SK-N-SH (cell line): ENCODE results near the gene CARMIL3. TPM values are rescaled to one million over a fixed set of nuclear protein-coding genes. Genes with fewer than 3 reads are reported as not detected.
A peak's percentile ranks its signal among the peaks of the same experiment; 100 is the strongest.

Source experiments
- CTCF ChIA-PET: fragments of 300-600, 350-600 bp; formaldehyde crosslinking; extraction: SDS; loops from one replicate; lab custom pipeline; 2021; lab: Yijun Ruan, JAX
- POLR2A ChIA-PET: fragments of 350-600 bp; sonication (Branson Sonifier 250); formaldehyde crosslinking; extraction: SDS; loops from one replicate; lab custom pipeline; 2020; ENCODE audit warnings: antibody characterized with exemption, inconsistent platforms; lab: Yijun Ruan, JAX
- DNase-seq: peaks from one replicate; pipeline ENCODE4 v3.0.0; 2012
- H2AFZ ChIP-seq: fragments of 200-600 bp; sonication (generic); 2 replicates; pipeline ENCODE4 v1.8.1; 2016; ENCODE audit warnings: antibody characterized with exemption, mild to moderate bottlenecking, low read depth
- H3F3A ChIP-seq: fragments of 200-600 bp; sonication (generic); replicated peaks from 2 replicates; pipeline ENCODE3; 2016; ENCODE audit warnings: antibody characterized with exemption, mild to moderate bottlenecking; ENCODE audit not compliant: insufficient read depth
- H3K27ac ChIP-seq, 2 experiments: fragments of 200-500 bp in 1 of 2; fragments of 200-600 bp in 1 of 2; sonication (Bioruptor generic) in 1 of 2; sonication (generic), shearing (Covaris generic) in 1 of 2; 2 replicates each; pipeline versions ENCODE4 v1.5.1 to v1.6.1; 2014 to 2016; ENCODE audit warnings: low read depth in 2 of 2, inconsistent platforms in 1 of 2, low read length in 1 of 2, mild to moderate bottlenecking in 1 of 2, mixed read lengths in 1 of 2
- H3K27me3 ChIP-seq: fragments of 200-600 bp; sonication (generic), shearing (Covaris generic); 2 replicates; pipeline ENCODE4 v1.6.1; 2016; ENCODE audit warnings: mixed run types; ENCODE audit not compliant: insufficient read depth
- H3K36me3 ChIP-seq, 2 experiments: fragments of 200-500 bp in 1 of 2; fragments of 200-600 bp in 1 of 2; sonication (Bioruptor generic) in 1 of 2; sonication (generic) in 1 of 2; replicated peaks in 1 of 2; 2 replicates each; pipeline versions ENCODE3 to v1.5.1; 2014 to 2016; ENCODE audit warnings: low read length in 1 of 2, mild to moderate bottlenecking in 1 of 2; ENCODE audit not compliant: insufficient read depth in 2 of 2, control insufficient read depth in 1 of 2
- H3K4me1 ChIP-seq, 2 experiments: fragments of 200-500 bp in 1 of 2; fragments of 200-600 bp in 1 of 2; sonication (Bioruptor generic) in 1 of 2; sonication (generic), shearing (Covaris generic) in 1 of 2; 2 replicates each; pipeline versions ENCODE4 v1.5.1 to v1.6.1; 2014 to 2016; ENCODE audit warnings: low read depth in 1 of 2, low read length in 1 of 2, mixed run types in 1 of 2; ENCODE audit not compliant: insufficient read depth in 2 of 2, control insufficient read depth in 1 of 2
- H3K4me2 ChIP-seq: fragments of 200-600 bp; sonication (generic), shearing (Covaris generic); 2 replicates; pipeline ENCODE4 v1.6.1; 2017; ENCODE audit warnings: mixed run types
- H3K4me3 ChIP-seq, 2 experiments: fragments of 200-500 bp in 1 of 2; fragments of 200-600 bp in 1 of 2; sonication (Bioruptor generic) in 1 of 2; sonication (generic), shearing (Covaris generic) in 1 of 2; 2 replicates each; pipeline versions ENCODE4 v1.5.1 to v1.8.1; 2014 to 2016; ENCODE audit warnings: low read depth in 2 of 2, inconsistent platforms in 1 of 2, low read length in 1 of 2, mild to moderate bottlenecking in 1 of 2, mixed read lengths in 1 of 2, moderate library complexity in 1 of 2
- H3K79me2 ChIP-seq: fragments of 200-600 bp; sonication (generic); 2 replicates; pipeline ENCODE4 v1.8.1; 2017; ENCODE audit warnings: mild to moderate bottlenecking; ENCODE audit not compliant: insufficient read depth
- H3K9ac ChIP-seq: fragments of 200-600 bp; sonication (generic); 2 replicates; pipeline ENCODE4 v1.6.1; 2017; ENCODE audit warnings: mixed run types
- H3K9me2 ChIP-seq: fragments of 200-600 bp; sonication (generic); 2 replicates; pipeline ENCODE4 v1.6.1; 2017; ENCODE audit warnings: mixed run types
- H3K9me3 ChIP-seq: fragments of 200-600 bp; sonication (generic); 2 replicates; pipeline ENCODE4 v1.6.1; 2017; ENCODE audit warnings: mixed run types, mild to moderate bottlenecking, moderate library complexity
- H4K20me1 ChIP-seq: fragments of 200-600 bp; sonication (generic); 2 replicates; pipeline ENCODE4 v1.6.1; 2017; ENCODE audit warnings: mild to moderate bottlenecking, mixed run types; ENCODE audit not compliant: insufficient read depth
- CHD2 ChIP-seq: fragments of 150-350 bp; IDR thresholded peaks from 2 replicates; pipeline ENCODE4 v1.6.1; 2018; ENCODE audit warnings: low read length; ENCODE audit not compliant: partially characterized antibody
- EP300 ChIP-seq, 2 experiments: IDR thresholded peaks; 2 replicates each; pipeline versions ENCODE4 v1.4.0 to v1.6.1; 2012; ENCODE audit warnings: borderline replicate concordance in 1 of 2, low read depth in 1 of 2, low read length in 1 of 2
- FOXJ3 ChIP-seq: sonication (generic); formaldehyde crosslinking; IDR thresholded peaks from 2 replicates; pipeline ENCODE4 v1.5.1; 2020; ENCODE audit warnings: mild to moderate bottlenecking, missing genetic modification reagents
- FOXM1 ChIP-seq: IDR thresholded peaks from 2 replicates; pipeline ENCODE4 v1.4.0; 2012; ENCODE audit warnings: low read depth, mild to moderate bottlenecking
- GABPA ChIP-seq: IDR thresholded peaks from 2 replicates; pipeline ENCODE4 v1.4.0; 2012; ENCODE audit warnings: low read depth, mild to moderate bottlenecking
- MAX ChIP-seq: IDR thresholded peaks from 2 replicates; pipeline ENCODE4 v1.4.0; 2012; ENCODE audit warnings: low read depth
- MEF2A ChIP-seq: IDR thresholded peaks from 2 replicates; pipeline ENCODE4 v1.4.0; 2012; ENCODE audit warnings: low read depth, borderline replicate concordance
- NFIC ChIP-seq: IDR thresholded peaks from 2 replicates; pipeline ENCODE4 v1.4.0; 2012; ENCODE audit warnings: borderline replicate concordance
- PBX3 ChIP-seq: IDR thresholded peaks from 2 replicates; pipeline ENCODE4; 2012
- POLR2AphosphoS5 ChIP-seq: IDR thresholded peaks from 2 replicates; pipeline ENCODE4 v1.6.1; 2012; ENCODE audit warnings: low read depth, low read length
- RAD21 ChIP-seq: IDR thresholded peaks from 2 replicates; pipeline ENCODE4 v1.6.1; 2012; ENCODE audit warnings: mild to moderate bottlenecking, low read length
- RCOR1 ChIP-seq: fragments of 150-350 bp; IDR thresholded peaks from 2 replicates; pipeline ENCODE4 v1.6.1; 2017; ENCODE audit warnings: antibody characterized with exemption, low read length
- RFX5 ChIP-seq: IDR thresholded peaks from 2 replicates; pipeline ENCODE4 v1.6.1; 2012; ENCODE audit warnings: mild to moderate bottlenecking, improper control_type of control experiment, low read length
- SIN3A ChIP-seq: IDR thresholded peaks from 2 replicates; pipeline ENCODE4 v1.6.1; 2012; ENCODE audit warnings: low read depth, mild to moderate bottlenecking, low read length, moderate library complexity, borderline replicate concordance
- YY1 ChIP-seq: IDR thresholded peaks from 2 replicates; pipeline ENCODE4 v1.4.0; 2012; ENCODE audit warnings: low read depth, mild to moderate bottlenecking
- ZBTB33 ChIP-seq: IDR thresholded peaks from 2 replicates; pipeline ENCODE4 v1.4.0; 2012; ENCODE audit warnings: low read depth, borderline replicate concordance
- WGBS: methylation state at CpG from one replicate; pipeline ENCODE4 v1.1.6; 2017; ENCODE audit warnings: low lambda C conversion rate; 5-methylcytosine and 5-hydroxymethylcytosine counted together
- polyA plus RNA-seq, 3 experiments: library from polyadenylated mRNA; depleted of rRNA; stranded (reverse); fragments of >200 nt; gene quantifications; 2 replicates each; pipeline ENCODE4 v1.2.3, GENCODE V29; 2012
- TF ChIP-seq, protein P1 (sequence below): fragments of 200-600 bp; sonication (generic); IDR thresholded peaks from 2 replicates; pipeline ENCODE4 v1.6.1; 2017; ENCODE audit warnings: antibody characterized with exemption, mild to moderate bottlenecking, moderate library complexity

CARMIL3 gene
- polyA plus RNA-seq, 1 of the 3 experiments (the other 2 are of a cell fraction), result 0.43 TPM

DNA sequence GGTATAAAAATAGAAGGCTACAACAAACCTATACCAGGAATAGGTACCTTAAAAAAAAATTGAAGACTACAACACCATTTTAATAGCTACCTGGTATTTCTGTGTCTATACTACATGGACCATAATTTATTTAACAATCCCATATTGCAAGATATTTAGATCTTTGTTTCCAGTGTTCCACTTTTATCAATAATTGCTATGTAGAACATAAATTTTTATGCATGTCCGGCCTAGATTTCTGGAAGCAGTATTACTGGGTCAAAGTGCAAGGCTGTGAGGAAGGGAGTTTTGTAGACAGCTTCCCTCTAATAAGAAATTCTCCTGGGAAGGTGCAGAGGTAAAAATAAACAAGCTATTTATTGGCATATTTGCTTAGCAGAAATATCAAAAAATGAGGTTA is 58.7 kb downstream of the CARMIL3 start:
- POLR2A ChIA-PET, result interaction anchor here (1.6 to 2.2 kb wide), 2 partner anchors 36 to 58 kb away, joined by 3 to 7 read pairs; partner anchors contain the start of genes CARMIL3 and PSME2
- no peak overlapping the region for H2AFZ ChIP-seq
- no peaks in the 10 kb centered on the region for H3K36me3 ChIP-seq
- no peaks in the 10 kb centered on the region for H3K9me3 ChIP-seq
- CTCF ChIA-PET, result interaction anchor here (1.8 to 25.4 kb wide), 3 partner anchors 16 to 51 kb away, joined by 5 to 1159 read pairs (median 219); partner anchors contain the start of genes CARMIL3, CPNE6, IRF9 and PCK2
- no peaks in the 10 kb centered on the region for H3K9me2 ChIP-seq
- H3K9ac ChIP-seq, result no peak overlapping the region
- H3K79me2 ChIP-seq, result peaks cover 2% of the 10 kb centered on the region; the same call in 1 of the 2 replicates
- no peak for DNase-seq
- no peak overlapping the region for H3K27ac ChIP-seq
- no peak for TF ChIP-seq EP300 (IDR thresholded peaks at IDR 0.05; ENCODE audit: borderline replicate concordance in 1 of 2, low read depth in 1 of 2, low read length in 1 of 2)
- TF ChIP-seq YY1, result no peak
- no peak for TF ChIP-seq MAX
- TF ChIP-seq RAD21, result no peak
- no peak for TF ChIP-seq FOXM1
- no peak for TF ChIP-seq NFIC
- H3F3A ChIP-seq, result peaks cover 15% of the 10 kb centered on the region
- no peak overlapping the region for H3K4me2 ChIP-seq
- H3K27me3 ChIP-seq, result no peaks in the 10 kb centered on the region
- 83% methylated on average over 1 of the region's 1 CpG for WGBS
- no peak overlapping the region for H3K4me3 ChIP-seq
- peaks cover 0 to 6% of the 10 kb centered on the region in 2 experiments; a peak in 2 of 4 replicates for H3K4me1 ChIP-seq
- H4K20me1 ChIP-seq, result no peaks in the 10 kb centered on the region

- Histone ChIP-seq H2AFZ (peak overlapping the region; percentile 74), H3K9ac (peak overlapping the region; percentile 91), H4K20me1 (no peaks in the 10 kb centered on the region), H3K27ac (peak overlapping the region; percentile 97 to 99), H3K4me1 (peaks cover 10 to 17% of the 10 kb centered on the region in 2 experiments), H3K4me2 (peak overlapping the region; percentile 90), H3K79me2 (peaks cover 6% of the 10 kb centered on the region; the same call in 1 of the 2 replicates), H3K27me3 (no peaks in the 10 kb centered on the region), H3K36me3 (peaks cover 6 to 17% of the 10 kb centered on the region in 2 experiments), H3F3A (peaks cover 14% of the 10 kb centered on the region), H3K9me3 (no peaks in the 10 kb centered on the region), H3K9me2 (no peaks in the 10 kb centered on the region), H3K4me3 (peak overlapping the region; percentile 71 to 88)
- POLR2A ChIA-PET, result interaction anchor here (0.8 to 3.2 kb wide), 12 partner anchors 10 to 158 kb away, joined by 4 to 28 read pairs (median 8); partner anchors contain the start of genes EMC9, IRF9, PCK2 and PSME1
- DNase-seq, result no peak
- WGBS, result 32% methylated on average over 14 of the region's 15 CpGs
- CTCF ChIA-PET, result interaction anchor here (0.9 to 3.8 kb wide), 7 partner anchors 20 to 130 kb away, joined by 3 to 25 read pairs (median 7); partner anchors contain the start of genes CARMIL3, IRF9, PCK2 and TINF2
- no peak for TF ChIP-seq NFIC
- TF ChIP-seq FOXJ3 (CRISPR knock-in tag), result no peak
- no peak for TF ChIP-seq MEF2A
- no peak for TF ChIP-seq GABPA
- no peak for TF ChIP-seq CHD2
- no peak for TF ChIP-seq EP300 (IDR thresholded peaks at IDR 0.05; ENCODE audit: borderline replicate concordance in 1 of 2, low read depth in 1 of 2, low read length in 1 of 2)
- TF ChIP-seq RFX5, result no peak
- no peak for TF ChIP-seq PBX3
- TF ChIP-seq SIN3A, result no peak
- no peak for TF ChIP-seq RCOR1
- TF ChIP-seq, protein P1, sequence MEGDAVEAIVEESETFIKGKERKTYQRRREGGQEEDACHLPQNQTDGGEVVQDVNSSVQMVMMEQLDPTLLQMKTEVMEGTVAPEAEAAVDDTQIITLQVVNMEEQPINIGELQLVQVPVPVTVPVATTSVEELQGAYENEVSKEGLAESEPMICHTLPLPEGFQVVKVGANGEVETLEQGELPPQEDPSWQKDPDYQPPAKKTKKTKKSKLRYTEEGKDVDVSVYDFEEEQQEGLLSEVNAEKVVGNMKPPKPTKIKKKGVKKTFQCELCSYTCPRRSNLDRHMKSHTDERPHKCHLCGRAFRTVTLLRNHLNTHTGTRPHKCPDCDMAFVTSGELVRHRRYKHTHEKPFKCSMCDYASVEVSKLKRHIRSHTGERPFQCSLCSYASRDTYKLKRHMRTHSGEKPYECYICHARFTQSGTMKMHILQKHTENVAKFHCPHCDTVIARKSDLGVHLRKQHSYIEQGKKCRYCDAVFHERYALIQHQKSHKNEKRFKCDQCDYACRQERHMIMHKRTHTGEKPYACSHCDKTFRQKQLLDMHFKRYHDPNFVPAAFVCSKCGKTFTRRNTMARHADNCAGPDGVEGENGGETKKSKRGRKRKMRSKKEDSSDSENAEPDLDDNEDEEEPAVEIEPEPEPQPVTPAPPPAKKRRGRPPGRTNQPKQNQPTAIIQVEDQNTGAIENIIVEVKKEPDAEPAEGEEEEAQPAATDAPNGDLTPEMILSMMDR, result no peak
- TF ChIP-seq ZBTB33, result no peak
- TF ChIP-seq MAX, result no peak
- no peak for TF ChIP-seq POLR2AphosphoS5
Measured at GRCh38 chr14:24113379-24113800, 61.6 kb downstream of the CARMIL3 start.
